Fibroblast of lung (primary cell): Measurements from ENCODE around the gene NR5A1. TPM values are rescaled to one million over a fixed set of nuclear protein-coding genes. Genes with fewer than 3 reads are reported as not detected.

Source experiments
- DNase-seq, 2 donors: peaks; one replicate each; pipeline versions ENCODE4 v3.0.0 to v3.0.0-alpha.2; 2010; ENCODE audit warnings: low read depth in 2 of 2
- H2AFZ ChIP-seq: 2 replicates; pipeline ENCODE4 v1.5.1; 2012; ENCODE audit warnings: low read length, control low read depth, inconsistent platforms
- H3K27ac ChIP-seq: 2 replicates; pipeline ENCODE4 v1.5.1; 2011; ENCODE audit warnings: low read length, control low read depth; ENCODE audit not compliant: insufficient read depth
- H3K27me3 ChIP-seq: 2 replicates; pipeline ENCODE4 v1.5.1; 2011; ENCODE audit warnings: mild to moderate bottlenecking, low read length; ENCODE audit not compliant: control insufficient read depth, insufficient read depth
- H3K36me3 ChIP-seq: 2 replicates; pipeline ENCODE4 v1.5.1; 2011; ENCODE audit warnings: low read length; ENCODE audit not compliant: control insufficient read depth, insufficient read depth
- H3K4me1 ChIP-seq: 2 replicates; pipeline ENCODE4 v1.5.1; 2011; ENCODE audit warnings: low read length; ENCODE audit not compliant: control insufficient read depth, insufficient read depth; ENCODE audit errors: extremely low read depth
- H3K4me2 ChIP-seq: 2 replicates; pipeline ENCODE4 v1.5.1; 2011; ENCODE audit warnings: low read length, control low read depth; ENCODE audit not compliant: insufficient read depth; ENCODE audit errors: extremely low read depth
- H3K4me3 ChIP-seq, 4 experiments: fragments of 200-600 bp in 1 of 4; sonication (generic) in 1 of 4; replicated peaks in 1 of 4; 2 replicates each; pipeline ENCODE4 v1.5.1; 2011 to 2016; ENCODE audit warnings: low read length in 4 of 4, low read depth in 3 of 4, mild to moderate bottlenecking in 3 of 4, control low read depth in 2 of 4, inconsistent platforms in 1 of 4, mixed read lengths in 1 of 4; ENCODE audit not compliant: insufficient read depth in 1 of 4; ENCODE audit errors: control extremely low read depth in 1 of 4
- H3K79me2 ChIP-seq: 2 replicates; pipeline ENCODE4 v1.5.1; 2012; ENCODE audit warnings: mild to moderate bottlenecking, low read length, inconsistent platforms; ENCODE audit not compliant: control insufficient read depth, insufficient read depth
- H3K9ac ChIP-seq: 2 replicates; pipeline ENCODE4 v1.5.1; 2011; ENCODE audit warnings: mild to moderate bottlenecking, low read length, control low read depth; ENCODE audit not compliant: insufficient read depth
- H3K9me3 ChIP-seq: 2 replicates; pipeline ENCODE4 v1.5.1; 2012; ENCODE audit warnings: low read depth, low read length; ENCODE audit not compliant: control insufficient read depth, insufficient read depth
- H4K20me1 ChIP-seq: 2 replicates; pipeline ENCODE4 v1.5.1; 2011; ENCODE audit warnings: low read length; ENCODE audit not compliant: control insufficient read depth, insufficient read depth; ENCODE audit errors: extremely low read depth
- EZH2 ChIP-seq: IDR thresholded peaks from 2 replicates; pipeline ENCODE4 v1.5.1; 2012; ENCODE audit warnings: low read length, control low read depth, mild to moderate bottlenecking; ENCODE audit errors: missing control alignments
- polyA plus RNA-seq, 2 donors: library from polyadenylated mRNA; depleted of rRNA in 1 of 2; stranded (reverse) in 1 of 2; unstranded in 1 of 2; fragments of >200 nt; gene quantifications; 2 replicates each; pipeline ENCODE4 v1.2.1, GENCODE V29; 2011 to 2012; ENCODE audit warnings: missing spikeins in 1 of 2
- total RNA-seq: library from RNA; depleted of rRNA; stranded (reverse); fragments of >200 nt; gene quantifications from 2 replicates; pipeline ENCODE4 v1.2.1, GENCODE V29; 2014
- TF ChIP-seq, protein P1 (sequence below), 2 donors: IDR thresholded peaks in 1 of 2; conservative IDR thresholded peaks in 1 of 2; 1 replicate in 1 of 2; 2 replicates in 1 of 2; pipeline ENCODE4 v1.5.1; 2011 to 2012; ENCODE audit warnings: low read length in 2 of 2, control low read depth in 1 of 2, inconsistent platforms in 1 of 2, low read depth in 1 of 2, mild to moderate bottlenecking in 1 of 2

The NR5A1 gene
- total and polyA plus RNA-seq, 2 donors (not counting 1 experiment from before 2014, with no cell fraction given) = not detected

GRCh38 chr9:124475158-124475867, 31.9 kb downstream of the NR5A1 start:
- no peaks in the 10 kb centered on the region for H3K4me1 ChIP-seq
- no peak overlapping the region for H2AFZ ChIP-seq
- H4K20me1 ChIP-seq = no peaks in the 10 kb centered on the region
- H3K4me3 ChIP-seq = no peak overlapping the region
- no peaks in the 10 kb centered on the region for H3K79me2 ChIP-seq
- no peak overlapping the region for H3K27ac ChIP-seq
- DNase-seq = no peak
- H3K4me2 ChIP-seq = no peak overlapping the region
- TF ChIP-seq, protein P1, sequence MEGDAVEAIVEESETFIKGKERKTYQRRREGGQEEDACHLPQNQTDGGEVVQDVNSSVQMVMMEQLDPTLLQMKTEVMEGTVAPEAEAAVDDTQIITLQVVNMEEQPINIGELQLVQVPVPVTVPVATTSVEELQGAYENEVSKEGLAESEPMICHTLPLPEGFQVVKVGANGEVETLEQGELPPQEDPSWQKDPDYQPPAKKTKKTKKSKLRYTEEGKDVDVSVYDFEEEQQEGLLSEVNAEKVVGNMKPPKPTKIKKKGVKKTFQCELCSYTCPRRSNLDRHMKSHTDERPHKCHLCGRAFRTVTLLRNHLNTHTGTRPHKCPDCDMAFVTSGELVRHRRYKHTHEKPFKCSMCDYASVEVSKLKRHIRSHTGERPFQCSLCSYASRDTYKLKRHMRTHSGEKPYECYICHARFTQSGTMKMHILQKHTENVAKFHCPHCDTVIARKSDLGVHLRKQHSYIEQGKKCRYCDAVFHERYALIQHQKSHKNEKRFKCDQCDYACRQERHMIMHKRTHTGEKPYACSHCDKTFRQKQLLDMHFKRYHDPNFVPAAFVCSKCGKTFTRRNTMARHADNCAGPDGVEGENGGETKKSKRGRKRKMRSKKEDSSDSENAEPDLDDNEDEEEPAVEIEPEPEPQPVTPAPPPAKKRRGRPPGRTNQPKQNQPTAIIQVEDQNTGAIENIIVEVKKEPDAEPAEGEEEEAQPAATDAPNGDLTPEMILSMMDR (conservative IDR thresholded peaks at IDR 0.05 in 1 of 2, IDR thresholded peaks at IDR 0.05 in 1 of 2; ENCODE audit: low read depth in 1 of 2, low read length in 2 of 2) = no peak
- TF ChIP-seq EZH2 = no peak
- H3K36me3 ChIP-seq = no peaks in the 10 kb centered on the region
- no peak overlapping the region for H3K9ac ChIP-seq
- H3K9me3 ChIP-seq = no peaks in the 10 kb centered on the region
- peaks cover 22% of the 10 kb centered on the region for H3K27me3 ChIP-seq

GRCh38 chr9:124474151-124474550, 33.0 kb downstream of the NR5A1 start:
- Histone ChIP-seq H3K79me2 (no peaks in the 10 kb centered on the region), H3K27me3 (peaks cover 14% of the 10 kb centered on the region), H2AFZ (no peak overlapping the region), H3K4me1 (no peaks in the 10 kb centered on the region), H3K4me2 (no peak overlapping the region), H3K4me3 (no peak overlapping the region), H3K27ac (no peak overlapping the region), H3K9me3 (no peaks in the 10 kb centered on the region), H4K20me1 (no peaks in the 10 kb centered on the region), H3K36me3 (no peaks in the 10 kb centered on the region), H3K9ac (no peak overlapping the region)
- no peak for DNase-seq
- TF ChIP-seq, protein P1 (conservative IDR thresholded peaks at IDR 0.05 in 1 of 2, IDR thresholded peaks at IDR 0.05 in 1 of 2; ENCODE audit: low read depth in 1 of 2, low read length in 2 of 2) = no peak
- TF ChIP-seq EZH2 = no peak

DNA sequence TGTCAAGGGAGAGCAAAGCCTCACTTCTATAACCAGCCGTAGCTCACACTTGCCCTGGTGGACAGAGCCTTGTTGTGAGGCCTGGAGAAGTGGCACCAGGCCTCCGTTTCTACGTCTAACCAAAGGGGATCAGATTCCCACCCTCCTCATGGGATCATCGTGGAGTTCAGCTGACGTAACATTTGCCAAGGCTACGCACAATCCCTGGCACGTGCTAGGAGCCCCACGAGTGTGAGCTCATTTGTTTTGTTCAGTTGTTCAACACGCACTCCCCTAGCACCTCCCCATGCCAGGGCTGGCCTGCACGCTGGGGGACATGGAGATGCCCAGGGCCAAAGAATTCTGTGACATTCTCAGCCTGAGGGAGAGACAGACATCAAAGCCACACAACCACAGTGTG, 33.9 kb downstream of the NR5A1 start:
- no peak overlapping the region for H3K4me2 ChIP-seq
- no peaks in the 10 kb centered on the region for H4K20me1 ChIP-seq
- H3K79me2 ChIP-seq = no peaks in the 10 kb centered on the region
- H3K4me1 ChIP-seq = no peaks in the 10 kb centered on the region
- peaks cover 11% of the 10 kb centered on the region for H3K27me3 ChIP-seq
- TF ChIP-seq, protein P1 (conservative IDR thresholded peaks at IDR 0.05 in 1 of 2, IDR thresholded peaks at IDR 0.05 in 1 of 2; ENCODE audit: low read depth in 1 of 2, low read length in 2 of 2) = no peak
- no peak for TF ChIP-seq EZH2
- H2AFZ ChIP-seq = no peak overlapping the region
- no peaks in the 10 kb centered on the region for H3K9me3 ChIP-seq
- no peak overlapping the region for H3K9ac ChIP-seq
- H3K27ac ChIP-seq = no peak overlapping the region
- no peak overlapping the region for H3K4me3 ChIP-seq
- H3K36me3 ChIP-seq = no peaks in the 10 kb centered on the region
- DNase-seq = peak in 1 of 2 donors; percentile 37
